Measurements from ENCODE around the gene TSPO2.
A peak's percentile ranks its signal among the peaks of the same experiment; 100 is the strongest.
"Not testable (repeated sequence)": the region's sequence is repeated elsewhere in the genome, so short reads cannot be mapped to it uniquely, and the experiment has no call there.

TSPO2 gene

GRCh38 chr6:41000248-41000647 is 42.0 kb upstream of the TSPO2 start:
- TF ChIP-seq CTCF (IDR thresholded peaks at IDR 0.05; ENCODE audit: low read length, missing control alignments): no peak
- no peak for DNase-seq (ENCODE audit: low read depth)

DNA sequence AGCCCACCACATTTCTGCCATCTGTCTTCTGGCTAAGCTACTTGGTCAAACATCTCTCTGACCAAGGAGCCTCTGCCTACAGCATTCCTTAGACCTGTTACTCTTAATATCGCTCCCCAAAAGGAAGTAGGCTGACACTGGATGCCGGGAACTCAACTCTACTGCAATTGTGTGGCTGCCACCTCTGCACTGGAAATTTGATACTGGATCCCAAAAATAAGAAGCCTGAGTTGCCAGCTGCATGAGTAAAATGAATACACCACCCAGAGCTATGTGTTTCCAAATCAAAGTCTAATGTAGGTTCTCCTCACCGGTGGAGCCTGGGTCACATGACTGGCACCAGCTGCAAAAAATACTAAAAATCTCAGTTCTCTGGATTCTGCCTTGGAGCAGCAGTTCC is 40.1 kb upstream of the TSPO2 start:
- TF ChIP-seq CTCF (IDR thresholded peaks at IDR 0.05; ENCODE audit: low read length, missing control alignments): no peak
- no peak for DNase-seq (ENCODE audit: low read depth)
- no peak overlapping the region for H3K4me3 ChIP-seq (replicated peaks; ENCODE audit: low read depth, low read length)

More at GRCh38 chr6:41000248-41000647, 42.0 kb upstream of the TSPO2 start:
- no peak overlapping the region for H3K4me3 ChIP-seq (replicated peaks; ENCODE audit: low read depth, low read length)

- H3K4me3 ChIP-seq (replicated peaks; ENCODE audit: low read depth, low read length): not testable (repeated sequence)
- TF ChIP-seq CTCF (IDR thresholded peaks at IDR 0.05; ENCODE audit: low read length, missing control alignments): peak; percentile 57
- DNase-seq (ENCODE audit: low read depth): peak; percentile 73
Measured at GRCh38 chr6:41006217-41006616, 36.0 kb upstream of the TSPO2 start.

GRCh38 chr6:41006980-41007379 is 35.3 kb upstream of the TSPO2 start:
- H3K4me3 ChIP-seq (replicated peaks; ENCODE audit: low read depth, low read length); DNase-seq (ENCODE audit: low read depth): not testable (repeated sequence)

- TF ChIP-seq CTCF (IDR thresholded peaks at IDR 0.05; ENCODE audit: low read length, missing control alignments): no peak
- H3K4me3 ChIP-seq (replicated peaks; ENCODE audit: low read depth, low read length): no peak overlapping the region
- DNase-seq (ENCODE audit: low read depth): no peak
Measured at GRCh38 chr6:41008011-41008410, 34.3 kb upstream of the TSPO2 start.

DNA sequence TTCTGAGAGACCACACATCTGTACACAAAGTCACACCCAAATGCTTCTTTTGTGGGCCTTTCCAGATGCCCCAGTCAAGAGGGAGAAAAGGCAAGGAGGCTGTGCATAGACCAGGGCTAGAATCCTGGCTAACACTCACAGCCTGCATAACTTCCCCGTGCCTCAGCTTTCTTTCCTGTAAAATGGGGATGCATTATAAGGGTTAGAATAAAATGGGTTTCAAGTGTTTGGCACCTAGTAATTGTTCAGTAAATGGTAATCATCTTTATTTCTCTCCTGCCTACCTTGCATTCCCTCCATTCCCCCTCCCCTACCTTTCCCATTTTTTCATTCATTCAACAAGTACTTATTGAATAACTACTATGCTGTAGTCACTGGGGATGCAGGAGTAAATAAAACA is 32.6 kb upstream of the TSPO2 start:
- no peak for DNase-seq (ENCODE audit: low read depth)
- TF ChIP-seq CTCF (IDR thresholded peaks at IDR 0.05; ENCODE audit: low read length, missing control alignments): no peak
- no peak overlapping the region for H3K4me3 ChIP-seq (replicated peaks; ENCODE audit: low read depth, low read length)

GRCh38 chr6:41011673-41012072 is 30.6 kb upstream of the TSPO2 start:
- DNase-seq (ENCODE audit: low read depth): no peak
- no peak overlapping the region for H3K4me3 ChIP-seq (replicated peaks; ENCODE audit: low read depth, low read length)
- no peak for TF ChIP-seq CTCF (IDR thresholded peaks at IDR 0.05; ENCODE audit: low read length, missing control alignments)
